Loucy (cell line): ENCODE data around the gene MAB21L1.

Experiments
- H2AFZ ChIP-seq: fragments of 200-600 bp; sonication (generic); 2 replicates; pipeline ENCODE4 v1.6.0; 2016; ENCODE audit warnings: antibody characterized with exemption, mild to moderate bottlenecking, low read length, moderate library complexity
- H3F3A ChIP-seq: fragments of 200-600 bp; 2 replicates; pipeline ENCODE4 v1.6.0; 2016; ENCODE audit warnings: antibody characterized with exemption, low read depth, mild to moderate bottlenecking
- H3K27me3 ChIP-seq: fragments of 200-600 bp; sonication (generic); 2 replicates; pipeline ENCODE4 v1.6.1; 2014; ENCODE audit warnings: low read length, mild to moderate bottlenecking; ENCODE audit not compliant: insufficient read depth, poor library complexity, severe bottlenecking
- H3K36me3 ChIP-seq: fragments of 200-600 bp; sonication (generic); 2 replicates; pipeline ENCODE4 v1.6.1; 2016; ENCODE audit warnings: low read length; ENCODE audit not compliant: insufficient read depth
- H3K4me1 ChIP-seq: fragments of 200-600 bp; sonication (generic); 2 replicates; pipeline ENCODE4 v1.5.1; 2014; ENCODE audit warnings: low read length, mild to moderate bottlenecking; ENCODE audit not compliant: insufficient read depth, poor library complexity, severe bottlenecking
- H3K4me2 ChIP-seq: fragments of 200-600 bp; sonication (generic); 2 replicates; pipeline ENCODE4 v1.6.0; 2014; ENCODE audit warnings: antibody characterized with exemption, low read length, low read depth, mild to moderate bottlenecking; ENCODE audit not compliant: poor library complexity, severe bottlenecking
- H3K4me3 ChIP-seq: fragments of 200-600 bp; sonication (generic); 2 replicates; pipeline ENCODE4 v1.5.1; 2014; ENCODE audit warnings: low read length, mild to moderate bottlenecking, mixed read lengths; ENCODE audit not compliant: poor library complexity, severe bottlenecking
- H3K79me2 ChIP-seq: fragments of 200-600 bp; sonication (generic); 2 replicates; pipeline ENCODE4 v1.6.1; 2014; ENCODE audit warnings: low read length; ENCODE audit not compliant: insufficient read depth
- H3K9ac ChIP-seq: fragments of 200-600 bp; sonication (generic); 2 replicates; pipeline ENCODE4 v1.6.0; 2014; ENCODE audit warnings: mild to moderate bottlenecking, low read depth, low read length, moderate library complexity; ENCODE audit not compliant: poor library complexity, severe bottlenecking
- H3K9me2 ChIP-seq: fragments of 200-600 bp; sonication (generic); replicated peaks from 2 replicates; pipeline ENCODE4 v1.6.1; 2016; ENCODE audit warnings: low read depth, low read length, mixed read lengths
- H3K9me3 ChIP-seq: fragments of 200-600 bp; sonication (generic); 2 replicates; pipeline ENCODE4 v1.6.1; 2014; ENCODE audit warnings: mild to moderate bottlenecking, antibody characterized with exemption, low read length, low read depth; ENCODE audit not compliant: insufficient read depth
- H4K20me1 ChIP-seq: fragments of 200-600 bp; sonication (generic); 2 replicates; pipeline ENCODE4 v1.6.0; 2014; ENCODE audit warnings: antibody characterized with exemption, low read length, mild to moderate bottlenecking; ENCODE audit not compliant: insufficient read depth, poor library complexity, severe bottlenecking
- CTCF ChIP-seq: fragments of 200-600 bp; sonication (generic); conservative IDR thresholded peaks from 2 replicates; pipeline ENCODE4 v1.5.1; 2014; ENCODE audit warnings: mild to moderate bottlenecking, antibody characterized with exemption, low read length
- EZH2phosphoT487 ChIP-seq: fragments of 200-600 bp; IDR thresholded peaks from 2 replicates; pipeline ENCODE4 v1.6.1; 2018; ENCODE audit warnings: antibody characterized with exemption, mild to moderate bottlenecking, moderate library complexity, borderline replicate concordance

Gene MAB21L1

DNA sequence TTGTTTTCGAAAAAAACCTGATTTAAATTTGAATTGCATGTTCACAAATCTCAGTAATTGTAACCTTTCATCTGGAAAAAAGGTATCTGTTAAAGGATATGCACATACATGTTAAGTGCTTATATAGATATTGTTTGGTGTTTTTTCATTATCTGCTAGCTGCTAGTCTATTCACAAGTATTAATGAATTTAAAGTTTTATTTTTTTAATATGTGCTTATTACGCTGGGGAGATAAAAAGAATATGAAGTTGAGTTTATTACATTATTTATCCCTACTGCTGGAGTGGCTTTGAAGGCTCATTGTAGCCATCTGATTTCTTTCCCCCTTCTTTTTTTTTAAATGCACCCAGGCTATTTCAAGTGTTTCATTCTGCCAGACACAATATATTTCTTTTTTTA is 3.9 kb upstream of the MAB21L1 start:
- Histone ChIP-seq H3K4me2 (no peak overlapping the region), H2AFZ (no peak overlapping the region), H3K4me1 (no peaks in the 10 kb centered on the region), H4K20me1 (no peaks in the 10 kb centered on the region), H3K9ac (no peak overlapping the region), H3K27me3 (no peaks in the 10 kb centered on the region), H3K4me3 (no peak overlapping the region), H3K36me3 (no peaks in the 10 kb centered on the region), H3K9me2 (no peaks in the 10 kb centered on the region), H3K79me2 (no peaks in the 10 kb centered on the region), H3K9me3 (no peaks in the 10 kb centered on the region), H3F3A (no peaks in the 10 kb centered on the region)
- no peak for TF ChIP-seq CTCF
- TF ChIP-seq EZH2phosphoT487 = no peak

GRCh38 chr13:35479706-35480105 is 3.2 kb upstream of the MAB21L1 start:
- no peaks in the 10 kb centered on the region for H3F3A ChIP-seq
- no peaks in the 10 kb centered on the region for H3K9me3 ChIP-seq
- no peaks in the 10 kb centered on the region for H3K27me3 ChIP-seq
- H3K36me3 ChIP-seq = no peaks in the 10 kb centered on the region
- no peak overlapping the region for H3K4me3 ChIP-seq
- H3K9ac ChIP-seq = no peak overlapping the region
- no peak overlapping the region for H3K4me2 ChIP-seq
- TF ChIP-seq CTCF = no peak
- no peak for TF ChIP-seq EZH2phosphoT487
- no peaks in the 10 kb centered on the region for H4K20me1 ChIP-seq
- no peaks in the 10 kb centered on the region for H3K4me1 ChIP-seq
- no peaks in the 10 kb centered on the region for H3K79me2 ChIP-seq
- no peaks in the 10 kb centered on the region for H3K9me2 ChIP-seq
- H2AFZ ChIP-seq = no peak overlapping the region

- Histone ChIP-seq H3K27me3 (no peaks in the 10 kb centered on the region), H3K4me1 (no peaks in the 10 kb centered on the region), H3K4me3 (no peak overlapping the region), H3K9ac (no peak overlapping the region), H3F3A (no peaks in the 10 kb centered on the region), H3K79me2 (no peaks in the 10 kb centered on the region), H2AFZ (no peak overlapping the region), H3K9me3 (no peaks in the 10 kb centered on the region), H3K9me2 (no peaks in the 10 kb centered on the region), H3K36me3 (no peaks in the 10 kb centered on the region), H4K20me1 (no peaks in the 10 kb centered on the region), H3K4me2 (no peak overlapping the region)
- no peak for TF ChIP-seq CTCF
- TF ChIP-seq EZH2phosphoT487 = no peak
Observed at GRCh38 chr13:35479038-35479492, 2.6 kb upstream of the MAB21L1 start.
